HG03139 (cell line): ENCODE results near the gene DNM1.

ENCODE experiments used
- ATAC-seq: cut with Tn5 transposase; IDR thresholded peaks from one replicate; pipeline ENCODE4 v1.9.1; 2021; ENCODE audit not compliant: unreplicated experiment

DNM1 gene

DNA sequence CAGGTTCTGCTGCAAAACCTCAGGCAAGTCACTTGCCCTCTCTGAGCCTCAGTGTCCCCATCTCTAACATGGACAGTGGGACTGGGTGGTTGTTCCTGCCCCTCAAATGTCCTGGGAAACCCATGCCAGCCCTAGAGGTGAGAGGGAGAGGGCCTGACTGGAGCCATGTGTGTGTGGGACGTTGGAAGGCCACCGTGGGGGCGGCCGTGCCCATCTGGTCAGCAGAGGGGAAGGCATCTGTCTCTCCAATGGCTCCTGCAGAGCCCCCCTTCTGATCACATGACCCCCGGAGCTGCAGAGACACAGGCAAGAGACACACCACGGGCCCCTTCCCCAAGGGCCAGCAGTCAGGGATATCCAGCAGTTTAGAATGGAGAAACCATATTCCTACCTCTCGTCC is 1.7 kb downstream of the DNM1 start:
- no peak for ATAC-seq

DNA sequence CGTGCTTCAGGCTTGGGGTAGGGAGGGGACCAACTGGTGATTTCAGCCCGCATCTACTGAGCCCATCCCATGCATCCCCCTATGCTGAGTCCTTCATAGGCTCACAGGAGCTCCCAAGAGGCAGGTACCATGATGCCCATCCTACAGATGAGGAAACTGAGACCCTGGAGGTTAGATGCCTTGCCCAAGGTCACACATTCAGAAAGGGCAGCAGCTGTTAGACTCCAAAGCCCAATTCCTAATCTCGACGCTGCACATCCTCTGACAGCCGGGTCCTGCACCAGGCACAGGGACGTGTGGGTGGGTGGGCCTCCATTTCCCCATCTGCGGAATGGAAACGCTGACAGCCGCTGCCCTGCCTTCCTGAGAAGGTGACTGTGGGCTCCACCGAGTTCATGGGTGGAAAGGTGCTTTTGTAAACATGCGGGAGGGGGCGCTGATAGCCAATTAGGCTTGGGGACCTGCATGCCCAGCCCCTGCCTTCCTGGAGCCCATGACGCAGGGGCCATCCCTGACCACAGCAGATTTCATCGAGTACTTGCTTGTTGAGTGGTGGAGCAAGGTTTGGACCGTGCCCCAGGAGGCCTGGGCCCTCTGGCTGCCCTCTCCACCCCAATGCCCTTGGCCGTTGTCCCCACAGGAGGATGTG is 2.2 kb downstream of the DNM1 start:
- no peak for ATAC-seq

- no peak for ATAC-seq
Observed at GRCh38 chr9:128206484-128206883, 3.3 kb downstream of the DNM1 start.

GRCh38 chr9:128206916-128207910 is 4.0 kb downstream of the DNM1 start:
- no peak for ATAC-seq

- no peak for ATAC-seq
Observed at GRCh38 chr9:128208386-128208785, 5.2 kb downstream of the DNM1 start.

DNA sequence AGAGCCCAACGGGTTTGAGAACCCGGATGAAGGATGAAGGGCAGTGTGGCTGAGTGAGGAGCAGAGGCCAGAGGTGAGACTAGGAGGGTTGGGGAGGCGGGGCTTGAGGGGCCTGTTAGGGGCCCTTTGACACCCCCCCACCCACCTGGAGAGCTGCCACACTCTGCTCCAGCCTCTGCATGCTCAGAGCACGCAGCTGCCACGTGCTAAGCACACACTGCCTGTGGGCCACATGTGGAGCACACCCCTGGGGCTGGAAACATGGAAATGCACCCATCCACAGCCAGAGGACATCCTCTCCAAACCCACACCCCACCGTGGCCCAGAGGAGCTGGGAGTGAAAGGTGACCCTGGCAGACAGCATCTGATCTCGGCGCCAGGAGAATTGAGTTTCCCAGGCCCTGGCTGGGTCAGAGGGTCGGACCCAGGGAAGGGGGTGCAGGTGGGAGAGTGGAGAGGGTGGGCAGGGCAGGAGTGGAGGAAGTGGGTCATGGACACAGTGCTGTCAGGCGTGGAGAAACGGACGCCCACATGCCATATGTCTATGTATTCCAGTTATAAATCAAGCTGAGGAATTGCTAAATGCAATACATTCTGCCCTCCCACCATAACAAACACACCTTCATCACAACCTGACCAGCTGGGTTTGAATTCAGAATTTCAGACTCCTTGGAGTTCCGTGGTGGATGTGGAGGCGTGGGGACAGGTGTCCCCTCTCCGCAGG is 5.9 kb downstream of the DNM1 start:
- no peak for ATAC-seq

DNA sequence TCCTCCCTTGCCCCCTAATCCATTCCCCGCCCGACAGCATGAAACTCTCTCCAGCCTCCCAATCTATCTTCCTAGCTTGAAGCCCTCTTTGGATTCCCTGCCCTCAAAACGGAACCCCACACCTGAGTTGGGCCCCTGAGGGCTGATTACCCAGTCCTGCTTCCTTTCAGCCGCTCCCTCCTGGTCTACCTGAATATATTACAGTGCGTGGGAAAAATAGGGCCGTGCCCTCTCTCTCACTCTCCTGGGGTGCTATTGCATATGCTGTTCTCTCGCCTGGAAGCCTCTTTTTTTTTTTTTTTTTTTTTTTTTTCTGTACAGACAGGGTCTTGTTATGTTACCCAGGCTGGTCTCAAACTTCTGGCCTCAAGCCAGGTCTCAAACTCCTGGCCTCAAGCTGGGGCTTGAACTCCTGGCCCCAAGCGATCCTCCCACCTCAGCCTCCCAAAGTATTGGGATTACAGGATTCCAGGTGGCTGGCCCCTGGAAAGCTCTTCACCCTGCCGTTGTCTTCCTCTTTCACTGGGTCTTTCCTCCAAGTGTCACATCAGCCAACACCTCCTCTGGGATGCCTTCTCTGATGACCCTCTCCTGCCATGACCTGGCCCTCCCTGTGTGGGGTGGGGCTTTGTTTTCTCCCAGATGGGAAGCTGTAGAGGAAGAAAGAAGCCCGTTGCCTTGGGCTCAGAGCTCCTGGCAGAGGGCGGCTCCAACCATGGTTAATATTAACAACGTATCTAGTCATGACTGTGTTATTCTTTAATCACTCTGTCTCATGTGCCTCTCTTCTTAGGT is 8.2 kb downstream of the DNM1 start:
- ATAC-seq: no peak

GRCh38 chr9:128211981-128212281 is 8.8 kb downstream of the DNM1 start:
- ATAC-seq: no peak

DNA sequence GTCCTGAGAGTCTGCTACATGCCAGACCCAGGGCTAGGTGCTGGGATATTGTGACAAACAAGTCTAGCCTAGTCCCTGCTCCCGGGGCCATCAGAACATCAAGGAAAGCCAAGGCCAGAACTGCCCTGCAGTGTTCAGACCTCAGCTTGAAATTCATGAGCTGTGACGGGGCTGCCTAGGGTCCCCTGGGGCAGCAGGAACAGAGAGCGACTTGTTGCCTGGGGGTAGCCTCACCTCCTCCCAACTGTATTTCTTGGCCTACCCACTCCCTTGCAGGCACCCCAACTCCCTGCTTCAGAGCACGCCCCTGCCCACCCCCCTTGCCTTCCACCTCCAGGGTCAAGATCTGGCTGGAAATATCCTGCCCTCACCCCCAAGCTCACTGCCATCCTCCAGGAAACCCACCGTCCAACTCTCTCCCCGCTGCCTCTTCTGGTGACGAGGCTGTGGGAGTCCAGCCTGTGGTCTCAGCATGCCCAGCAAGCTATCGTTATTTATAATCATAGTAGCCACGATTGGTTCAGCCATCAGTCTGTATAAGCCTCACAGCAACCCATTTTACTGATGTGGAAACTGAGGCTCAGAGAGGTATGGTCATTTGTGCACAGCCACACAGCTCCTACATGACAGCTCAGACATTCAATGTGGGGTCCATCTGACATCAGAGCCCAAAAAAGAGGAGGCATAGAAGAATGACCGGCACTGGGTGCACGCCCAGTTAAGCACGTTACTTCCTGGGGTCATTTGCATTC is 10.7 kb downstream of the DNM1 start:
- no peak for ATAC-seq

GRCh38 chr9:128214571-128215490 is 11.7 kb downstream of the DNM1 start:
- no peak for ATAC-seq

DNA sequence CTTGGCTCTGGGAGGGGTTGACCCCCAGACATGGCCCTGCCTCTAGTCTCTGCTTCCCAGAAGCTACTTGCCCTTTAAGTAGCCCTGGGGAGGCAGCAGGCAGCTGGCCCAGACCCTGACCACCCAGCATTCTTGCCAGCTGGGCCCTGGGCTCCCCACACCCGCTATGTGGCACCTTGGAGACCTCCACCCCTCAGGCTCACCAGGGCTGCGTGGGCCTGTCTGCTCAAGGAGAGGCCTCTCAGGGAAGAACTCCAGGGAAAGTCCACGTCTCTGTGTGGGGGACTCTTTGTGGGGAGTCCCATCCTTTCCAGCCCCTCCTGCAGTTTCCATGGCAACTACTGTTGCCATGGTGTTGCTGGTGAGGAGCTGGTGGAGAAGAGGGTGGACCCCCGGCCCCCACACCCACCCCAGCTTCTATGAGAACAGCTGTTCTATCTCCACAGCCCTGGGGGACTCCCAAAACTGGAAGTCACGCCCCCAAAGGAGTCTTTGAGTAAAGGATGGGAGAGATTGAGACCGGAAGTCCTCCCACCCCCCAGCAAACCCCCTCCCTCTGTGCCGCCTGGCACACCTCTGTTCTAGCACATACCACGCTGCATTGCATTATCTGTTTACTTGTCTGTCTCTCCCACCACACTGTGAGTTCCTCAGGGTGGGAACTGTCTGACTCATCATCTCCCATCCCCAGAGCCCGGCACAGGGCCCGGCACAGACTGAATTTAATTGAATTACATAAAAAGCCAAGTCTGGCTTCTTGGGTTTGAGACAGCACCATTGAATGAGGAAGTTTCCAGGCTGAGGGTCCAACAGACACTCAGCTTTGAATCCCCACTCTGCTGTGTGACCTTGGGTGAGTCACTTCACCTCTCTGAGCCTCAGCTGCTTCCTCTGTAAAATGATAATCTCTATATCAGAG is 12.6 kb downstream of the DNM1 start:
- ATAC-seq: no peak

- no peak for ATAC-seq
Observed at GRCh38 chr9:128216781-128217553, 13.8 kb downstream of the DNM1 start.

DNA sequence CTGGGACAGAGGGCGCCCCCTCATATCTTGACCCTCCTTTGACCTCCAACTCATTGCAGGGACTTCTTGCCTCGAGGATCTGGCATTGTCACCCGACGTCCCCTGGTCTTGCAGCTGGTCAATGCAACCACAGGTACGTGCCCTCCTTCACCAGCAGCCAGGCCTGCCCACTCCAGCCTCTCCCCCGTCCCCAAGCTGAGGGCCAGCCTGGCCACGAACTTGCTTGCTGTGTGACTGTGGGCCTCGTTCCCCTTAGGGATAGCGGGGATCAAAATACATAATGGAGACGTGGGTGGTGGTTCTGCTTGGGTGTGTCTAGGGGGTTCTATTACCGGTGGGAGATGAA is 15.0 kb downstream of the DNM1 start:
- no peak for ATAC-seq

GRCh38 chr9:128218518-128219389 is 15.6 kb downstream of the DNM1 start:
- peak; percentile 68 for ATAC-seq

DNA sequence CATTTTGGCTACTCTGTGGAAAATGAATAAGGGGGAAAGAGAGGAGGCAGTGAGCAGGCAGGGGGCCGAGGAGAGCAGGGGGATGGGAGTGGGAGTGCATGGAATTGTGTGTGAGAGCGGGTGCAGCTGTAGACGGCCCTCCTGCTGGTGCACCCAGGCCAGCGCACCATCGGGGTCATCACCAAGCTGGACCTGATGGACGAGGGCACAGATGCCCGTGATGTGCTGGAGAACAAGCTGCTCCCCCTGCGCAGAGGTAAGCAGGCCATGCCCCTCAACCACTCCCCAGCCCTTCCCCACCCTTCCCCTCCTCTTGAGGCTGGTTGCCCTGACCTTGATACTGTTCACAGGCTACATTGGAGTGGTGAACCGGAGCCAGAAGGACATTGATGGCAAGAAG is 16.7 kb downstream of the DNM1 start:
- no peak for ATAC-seq

DNA sequence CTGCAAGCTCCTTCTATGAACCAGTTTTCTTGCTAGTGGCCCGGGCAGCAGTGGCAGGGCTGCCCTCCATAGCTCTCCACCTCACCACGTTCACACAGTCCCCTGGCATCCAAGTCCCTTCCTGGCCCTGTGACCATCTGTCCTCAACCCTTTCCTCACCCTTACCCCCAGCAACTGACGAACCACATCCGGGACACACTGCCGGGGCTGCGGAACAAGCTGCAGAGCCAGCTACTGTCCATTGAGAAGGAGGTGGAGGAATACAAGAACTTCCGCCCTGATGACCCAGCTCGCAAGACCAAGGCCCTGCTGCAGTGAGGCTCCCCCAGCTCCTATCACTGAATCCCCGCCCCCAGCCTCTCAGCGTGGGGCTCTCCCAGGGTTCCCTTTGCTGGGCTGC is 18.8 kb downstream of the DNM1 start:
- ATAC-seq: no peak
